ENCODE measurements around the gene PPP1R1C.
A peak's percentile ranks its signal among the peaks of the same experiment; 100 is the strongest.
"Not testable (repeated sequence)": the region's sequence is repeated elsewhere in the genome, so short reads cannot be mapped to it uniquely, and the experiment has no call there.

Gene PPP1R1C

GRCh38 chr2:182023235-182023634, 37.6 kb downstream of the PPP1R1C start:
- TF ChIP-seq, protein P1, sequence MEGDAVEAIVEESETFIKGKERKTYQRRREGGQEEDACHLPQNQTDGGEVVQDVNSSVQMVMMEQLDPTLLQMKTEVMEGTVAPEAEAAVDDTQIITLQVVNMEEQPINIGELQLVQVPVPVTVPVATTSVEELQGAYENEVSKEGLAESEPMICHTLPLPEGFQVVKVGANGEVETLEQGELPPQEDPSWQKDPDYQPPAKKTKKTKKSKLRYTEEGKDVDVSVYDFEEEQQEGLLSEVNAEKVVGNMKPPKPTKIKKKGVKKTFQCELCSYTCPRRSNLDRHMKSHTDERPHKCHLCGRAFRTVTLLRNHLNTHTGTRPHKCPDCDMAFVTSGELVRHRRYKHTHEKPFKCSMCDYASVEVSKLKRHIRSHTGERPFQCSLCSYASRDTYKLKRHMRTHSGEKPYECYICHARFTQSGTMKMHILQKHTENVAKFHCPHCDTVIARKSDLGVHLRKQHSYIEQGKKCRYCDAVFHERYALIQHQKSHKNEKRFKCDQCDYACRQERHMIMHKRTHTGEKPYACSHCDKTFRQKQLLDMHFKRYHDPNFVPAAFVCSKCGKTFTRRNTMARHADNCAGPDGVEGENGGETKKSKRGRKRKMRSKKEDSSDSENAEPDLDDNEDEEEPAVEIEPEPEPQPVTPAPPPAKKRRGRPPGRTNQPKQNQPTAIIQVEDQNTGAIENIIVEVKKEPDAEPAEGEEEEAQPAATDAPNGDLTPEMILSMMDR (IDR thresholded peaks at IDR 0.05): no peak
- H3K27me3 Mint-ChIP-seq (ENCODE audit: low read depth, poor library complexity): peaks cover 3% of the 10 kb centered on the region
- H3K36me3 Mint-ChIP-seq (ENCODE audit: low read depth): peaks cover 8% of the 10 kb centered on the region
- no peak for DNase-seq
- no peak overlapping the region for H3K27ac Mint-ChIP-seq
- peaks cover 21% of the 10 kb centered on the region for H3K9me3 Mint-ChIP-seq
- peaks cover 6% of the 10 kb centered on the region for H3K4me1 Mint-ChIP-seq
- no peak overlapping the region for H3K4me3 Mint-ChIP-seq

- H3K36me3 Mint-ChIP-seq (ENCODE audit: low read depth); H3K27ac Mint-ChIP-seq; DNase-seq; H3K27me3 Mint-ChIP-seq (ENCODE audit: low read depth, poor library complexity); H3K9me3 Mint-ChIP-seq; H3K4me1 Mint-ChIP-seq: not testable (repeated sequence)
- peak overlapping the region; percentile 87 for H3K4me3 Mint-ChIP-seq
These were observed 45.2 kb downstream of the PPP1R1C start for GRCh38 chr2:182030875-182031274.

DNA sequence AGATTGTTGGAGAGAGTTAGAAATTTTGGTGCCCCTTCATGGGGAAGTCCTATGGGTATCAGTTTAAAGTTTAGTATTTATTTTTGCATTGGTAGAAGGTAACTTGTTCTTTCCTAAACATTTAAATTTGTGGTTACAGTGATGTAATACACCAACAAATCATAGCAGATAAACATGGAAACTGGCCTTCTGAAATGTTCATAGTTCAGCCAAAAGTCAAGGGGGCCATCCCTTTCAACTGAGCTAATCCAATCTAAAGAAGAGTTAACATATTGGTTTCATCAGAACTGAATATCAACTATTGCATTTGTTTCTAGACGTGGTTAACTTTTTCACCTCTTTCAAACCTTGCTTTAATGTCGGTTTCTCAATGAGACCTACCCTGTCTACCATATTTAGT, 46.3 kb downstream of the PPP1R1C start:
- H3K27ac Mint-ChIP-seq: no peak overlapping the region
- peak overlapping the region; percentile 87 for H3K4me3 Mint-ChIP-seq
- peaks cover 6% of the 10 kb centered on the region for H3K9me3 Mint-ChIP-seq
- no peaks in the 10 kb centered on the region for H3K27me3 Mint-ChIP-seq (ENCODE audit: low read depth, poor library complexity)
- TF ChIP-seq, protein P1 (IDR thresholded peaks at IDR 0.05): no peak
- no peak for DNase-seq
- no peaks in the 10 kb centered on the region for H3K36me3 Mint-ChIP-seq (ENCODE audit: low read depth)
- H3K4me1 Mint-ChIP-seq: no peaks in the 10 kb centered on the region

DNA sequence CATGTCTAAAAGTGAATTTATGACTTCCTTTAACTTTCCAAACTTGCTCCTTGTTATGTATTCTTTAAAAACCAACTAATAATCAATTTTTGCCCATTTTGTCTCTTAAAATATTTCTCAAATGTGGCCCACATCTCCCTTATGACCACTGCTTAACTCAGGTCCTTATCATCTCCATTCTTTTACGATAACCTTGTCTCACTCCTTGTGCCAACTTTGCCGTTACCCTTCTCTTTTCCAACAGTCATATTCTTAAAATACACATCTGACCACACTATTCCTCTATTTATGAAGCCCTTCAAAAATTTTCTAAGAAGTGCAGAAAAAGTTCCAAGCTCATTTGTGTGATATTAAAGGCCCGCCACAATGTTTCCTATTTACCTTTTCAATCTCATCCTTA, 47.8 kb downstream of the PPP1R1C start:
- Mint-ChIP-seq H3K4me3 (no peak overlapping the region), H3K9me3 (peaks cover 6% of the 10 kb centered on the region), H3K27me3 (ENCODE audit: low read depth, poor library complexity) (no peaks in the 10 kb centered on the region), H3K4me1 (no peaks in the 10 kb centered on the region), H3K36me3 (ENCODE audit: low read depth) (no peaks in the 10 kb centered on the region), H3K27ac (peak overlapping the region; percentile 5)
- TF ChIP-seq, protein P1 (IDR thresholded peaks at IDR 0.05): no peak
- DNase-seq: no peak

- Mint-ChIP-seq H3K4me1 (no peaks in the 10 kb centered on the region), H3K36me3 (ENCODE audit: low read depth) (no peaks in the 10 kb centered on the region), H3K4me3 (no peak overlapping the region), H3K27me3 (ENCODE audit: low read depth, poor library complexity) (peaks cover 3% of the 10 kb centered on the region), H3K9me3 (peaks cover 6% of the 10 kb centered on the region), H3K27ac (no peak overlapping the region)
- DNase-seq: no peak
- TF ChIP-seq, protein P1 (IDR thresholded peaks at IDR 0.05): no peak
These were observed 52.9 kb downstream of the PPP1R1C start for GRCh38 chr2:182038576-182038975.

DNA sequence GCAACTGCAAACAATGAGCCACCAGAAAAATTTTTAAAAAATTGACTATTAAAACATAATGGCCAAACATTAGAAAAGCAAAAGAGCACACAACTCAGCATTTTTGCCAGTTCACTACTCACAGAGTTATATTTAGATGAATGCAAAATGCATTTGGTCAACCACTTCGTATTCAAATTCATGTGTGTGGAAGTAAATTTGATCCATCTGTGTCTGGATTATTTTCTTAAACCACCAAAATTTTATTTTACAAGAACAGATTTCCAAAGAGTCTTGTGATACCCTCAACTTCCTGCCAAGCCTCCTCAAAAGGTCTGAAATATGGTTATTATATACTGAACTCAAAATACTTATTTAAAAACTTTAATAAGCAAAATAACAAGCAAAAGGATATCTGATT, 57.4 kb downstream of the PPP1R1C start:
- H3K9me3 Mint-ChIP-seq: no peaks in the 10 kb centered on the region
- no peaks in the 10 kb centered on the region for H3K4me1 Mint-ChIP-seq
- no peak overlapping the region for H3K4me3 Mint-ChIP-seq
- no peak overlapping the region for H3K27ac Mint-ChIP-seq
- TF ChIP-seq, protein P1 (IDR thresholded peaks at IDR 0.05): no peak
- DNase-seq: no peak
- peaks cover 10% of the 10 kb centered on the region for H3K27me3 Mint-ChIP-seq (ENCODE audit: low read depth, poor library complexity)
- H3K36me3 Mint-ChIP-seq (ENCODE audit: low read depth): no peaks in the 10 kb centered on the region
